HepG2 (cell line): ENCODE results near the gene OBSL1. TPM values are rescaled to one million over a fixed set of nuclear protein-coding genes. Genes with fewer than 3 reads are reported as not detected.
A peak's percentile ranks its signal among the peaks of the same experiment; 100 is the strongest.

Experiments
- ATRX ChIP-seq: sonication (generic); formaldehyde crosslinking; IDR thresholded peaks from 2 replicates; pipeline ENCODE4 v1.4.0; 2020; ENCODE audit warnings: missing genetic modification reagents, borderline replicate concordance
- ETV6 ChIP-seq: sonication (generic); formaldehyde crosslinking; conservative IDR thresholded peaks from 2 replicates; pipeline ENCODE4 v1.4.0; 2020; ENCODE audit warnings: missing genetic modification reagents
- LCORL ChIP-seq, 2 experiments: fragments of 450-650 bp in 1 of 2; sonication (generic) in 1 of 2; formaldehyde crosslinking in 1 of 2; IDR thresholded peaks; 2 replicates each; pipeline versions ENCODE4 v1.5.0 to v1.6.1; 2017 to 2020; ENCODE audit warnings: antibody characterized with exemption in 1 of 2, missing genetic modification reagents in 1 of 2
- MBNL3 ChIP-seq: fragments of 250-450 bp; sonication (Bioruptor Pico); conservative IDR thresholded peaks from 2 replicates; pipeline ENCODE4 v1.8.0; 2022; ENCODE audit warnings: mild to moderate bottlenecking, inconsistent platforms
- SP2 ChIP-seq: sonication (generic); formaldehyde crosslinking; IDR thresholded peaks from 2 replicates; pipeline ENCODE4 v1.5.1; 2020; ENCODE audit warnings: mild to moderate bottlenecking, missing genetic modification reagents
- SRSF1 ChIP-seq: fragments of 200-400 bp; formaldehyde crosslinking; optimal IDR thresholded peaks from 2 replicates; pipeline ENCODE3; 2017; ENCODE audit warnings: mild to moderate bottlenecking, low read depth, low read length, moderate library complexity
- SRSF9 ChIP-seq: fragments of 200-400 bp; formaldehyde crosslinking; IDR thresholded peaks from 2 replicates; pipeline ENCODE4 v1.6.1; 2018; ENCODE audit warnings: borderline replicate concordance, mild to moderate bottlenecking, low read depth, low read length; ENCODE audit not compliant: insufficient read depth, poor library complexity, severe bottlenecking
- TARDBP ChIP-seq: sonication (generic); formaldehyde crosslinking; IDR thresholded peaks from 2 replicates; pipeline ENCODE4 v1.8.0; 2022; ENCODE audit warnings: mild to moderate bottlenecking, missing genetic modification reagents
- U2AF2 ChIP-seq: fragments of 200-400 bp; formaldehyde crosslinking; IDR thresholded peaks from 2 replicates; pipeline ENCODE4 v1.6.1; 2017; ENCODE audit warnings: low read depth, mild to moderate bottlenecking, low read length
- ZBTB7A ChIP-seq: sonication (generic); formaldehyde crosslinking; IDR thresholded peaks from 2 replicates; pipeline ENCODE4 v1.8.0; 2022; ENCODE audit warnings: mild to moderate bottlenecking, missing genetic modification reagents
- ZEB1 ChIP-seq: IDR thresholded peaks from 2 replicates; pipeline ENCODE4 v1.6.1; 2012; ENCODE audit warnings: mild to moderate bottlenecking, low read depth, inconsistent platforms; ENCODE audit not compliant: insufficient replicate concordance
- ZNF24 ChIP-seq: fragments of 450-650 bp; IDR thresholded peaks from 2 replicates; pipeline ENCODE4 v1.6.1; 2017; ENCODE audit warnings: antibody characterized with exemption, mild to moderate bottlenecking
- ZNF337 ChIP-seq: sonication (generic); formaldehyde crosslinking; IDR thresholded peaks from 2 replicates; pipeline ENCODE4 v1.5.1; 2020; ENCODE audit warnings: missing genetic modification reagents, low read depth, mild to moderate bottlenecking, borderline replicate concordance
- ZNF383 ChIP-seq: sonication (generic); formaldehyde crosslinking; IDR thresholded peaks from 2 replicates; pipeline ENCODE4 v1.4.0; 2020; ENCODE audit warnings: missing genetic modification reagents, mild to moderate bottlenecking, borderline replicate concordance
- ZNF44 ChIP-seq: sonication (generic); formaldehyde crosslinking; IDR thresholded peaks from 2 replicates; pipeline ENCODE4 v1.5.1; 2020; ENCODE audit warnings: mild to moderate bottlenecking, missing genetic modification reagents
- ZNF7 ChIP-seq: IDR thresholded peaks from 2 replicates; pipeline ENCODE4 v1.6.1; 2016; ENCODE audit warnings: missing biosample characterization, missing genetic modification reagents
- ZNF781 ChIP-seq: sonication (generic); formaldehyde crosslinking; IDR thresholded peaks from 2 replicates; pipeline ENCODE4 v1.5.1; 2020; ENCODE audit warnings: borderline replicate concordance, mild to moderate bottlenecking, missing genetic modification reagents; ENCODE audit errors: not compliant biosample characterization
- polyA plus RNA-seq, 8 experiments: library from polyadenylated mRNA; depleted of rRNA in 3 of 8; stranded (reverse) in 7 of 8; unstranded in 1 of 8; fragments of >200 nt; fragmentation: Illumina TruSeq in 4 of 8; extraction: Trizol in 4 of 8; gene quantifications; 2 replicates each; pipeline versions ENCODE4 v1.2.1 to v1.2.3, GENCODE V29; 2011 to 2016; ENCODE audit warnings: low read depth in 4 of 8, missing spikeins in 1 of 8, mixed read lengths in 1 of 8; ENCODE audit not compliant: insufficient read depth in 1 of 8
- total RNA-seq, 5 experiments: library from RNA; depleted of rRNA; stranded (reverse); fragments of >200 nt; fragmentation: Illumina TruSeq; extraction: Trizol; gene quantifications; 2 replicates each; pipeline ENCODE4 v1.2.3, GENCODE V29; 2016; ENCODE audit warnings: low read depth in 1 of 5
- TF ChIP-seq, protein P1 (sequence below): sonication (generic); formaldehyde crosslinking; IDR thresholded peaks from 2 replicates; pipeline ENCODE4 v1.9.0; 2022; ENCODE audit warnings: missing genetic modification reagents, mild to moderate bottlenecking, borderline replicate concordance
- TF ChIP-seq, protein P2 (sequence below): sonication (generic); formaldehyde crosslinking; IDR thresholded peaks from 2 replicates; pipeline ENCODE4 v1.8.0; 2022; ENCODE audit warnings: mild to moderate bottlenecking, missing genetic modification reagents
- TF ChIP-seq, protein P3 (sequence below): sonication (generic); formaldehyde crosslinking; IDR thresholded peaks from 2 replicates; pipeline ENCODE4 v1.4.0; 2020; ENCODE audit warnings: missing genetic modification reagents, mild to moderate bottlenecking, borderline replicate concordance
- TF ChIP-seq, protein P4 (sequence below): sonication (generic); formaldehyde crosslinking; IDR thresholded peaks from 2 replicates; pipeline ENCODE4 v1.5.1; 2020; ENCODE audit warnings: mild to moderate bottlenecking, missing genetic modification reagents, moderate library complexity
- TF ChIP-seq, protein P5 (sequence below): sonication (generic); IDR thresholded peaks from 2 replicates; pipeline ENCODE4 v1.6.1; 2016; ENCODE audit warnings: low read depth, borderline replicate concordance

Gene OBSL1
- total and polyA plus RNA-seq, 2 of the 13 experiments (the other 11 are each of a cell fraction or from before 2014, with no cell fraction given), result 86.7 to 218 TPM

DNA sequence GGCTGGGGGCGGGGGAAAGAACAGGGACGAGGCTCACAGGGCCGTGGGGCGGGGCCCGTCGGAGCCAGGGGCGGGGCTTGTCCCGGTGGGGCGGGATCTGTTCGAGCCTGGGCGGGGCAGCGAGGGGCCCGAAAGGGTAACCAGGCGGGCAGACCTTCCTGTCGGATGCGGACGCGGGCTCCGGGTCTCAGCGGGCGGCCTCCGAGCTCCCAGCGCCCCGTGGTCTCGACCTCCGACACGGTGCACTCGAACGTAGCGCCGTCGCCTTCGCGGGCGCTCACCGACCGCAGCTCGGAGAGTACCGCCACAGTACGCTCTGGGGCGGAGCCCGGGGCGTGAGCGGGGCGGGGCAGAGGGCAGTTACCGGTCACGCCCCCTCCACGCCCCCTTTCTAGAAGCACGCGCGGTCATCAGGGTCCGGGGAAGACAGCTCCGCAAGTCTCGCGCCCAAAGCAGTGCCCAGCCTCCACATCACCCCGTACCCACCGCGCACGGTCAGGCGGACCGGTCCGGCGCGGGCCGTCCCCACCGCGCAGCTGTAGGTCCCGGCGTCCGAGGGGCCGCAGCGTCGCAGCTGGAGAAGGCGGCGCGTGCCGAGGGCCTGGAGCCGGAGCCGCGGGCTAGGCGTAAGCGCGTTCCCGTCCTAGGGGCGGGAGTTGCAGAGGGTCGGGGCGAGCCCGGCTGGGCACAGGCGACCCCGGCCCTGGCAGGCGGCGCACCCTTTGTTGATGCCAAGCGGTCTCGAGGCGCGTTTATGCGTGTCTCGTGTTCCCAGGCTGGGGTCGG lies 18.8 kb downstream of the OBSL1 start (continued):
- TF ChIP-seq, protein P1, sequence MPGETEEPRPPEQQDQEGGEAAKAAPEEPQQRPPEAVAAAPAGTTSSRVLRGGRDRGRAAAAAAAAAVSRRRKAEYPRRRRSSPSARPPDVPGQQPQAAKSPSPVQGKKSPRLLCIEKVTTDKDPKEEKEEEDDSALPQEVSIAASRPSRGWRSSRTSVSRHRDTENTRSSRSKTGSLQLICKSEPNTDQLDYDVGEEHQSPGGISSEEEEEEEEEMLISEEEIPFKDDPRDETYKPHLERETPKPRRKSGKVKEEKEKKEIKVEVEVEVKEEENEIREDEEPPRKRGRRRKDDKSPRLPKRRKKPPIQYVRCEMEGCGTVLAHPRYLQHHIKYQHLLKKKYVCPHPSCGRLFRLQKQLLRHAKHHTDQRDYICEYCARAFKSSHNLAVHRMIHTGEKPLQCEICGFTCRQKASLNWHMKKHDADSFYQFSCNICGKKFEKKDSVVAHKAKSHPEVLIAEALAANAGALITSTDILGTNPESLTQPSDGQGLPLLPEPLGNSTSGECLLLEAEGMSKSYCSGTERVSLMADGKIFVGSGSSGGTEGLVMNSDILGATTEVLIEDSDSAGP (CRISPR knock-in tag), result peak; percentile 74
- TF ChIP-seq ETV6 (CRISPR knock-in tag), result peak; percentile 56; the same call in 1 of the 2 replicates
- TF ChIP-seq ZEB1, result no peak
- TF ChIP-seq SRSF1, result peak; percentile 56
- no peak for TF ChIP-seq ZNF383 (CRISPR knock-in tag)
- no peak for TF ChIP-seq SRSF9
- TF ChIP-seq ZBTB7A (CRISPR knock-in tag), result peak; percentile 60; the same call in 1 of the 2 replicates
- TF ChIP-seq MBNL3 (CRISPR knock-in tag), result no peak
- 0 out of 2 replicates have a peak, but pooled peaks have one; percentile 45 for TF ChIP-seq TARDBP (CRISPR knock-in tag)
- TF ChIP-seq, protein P2, sequence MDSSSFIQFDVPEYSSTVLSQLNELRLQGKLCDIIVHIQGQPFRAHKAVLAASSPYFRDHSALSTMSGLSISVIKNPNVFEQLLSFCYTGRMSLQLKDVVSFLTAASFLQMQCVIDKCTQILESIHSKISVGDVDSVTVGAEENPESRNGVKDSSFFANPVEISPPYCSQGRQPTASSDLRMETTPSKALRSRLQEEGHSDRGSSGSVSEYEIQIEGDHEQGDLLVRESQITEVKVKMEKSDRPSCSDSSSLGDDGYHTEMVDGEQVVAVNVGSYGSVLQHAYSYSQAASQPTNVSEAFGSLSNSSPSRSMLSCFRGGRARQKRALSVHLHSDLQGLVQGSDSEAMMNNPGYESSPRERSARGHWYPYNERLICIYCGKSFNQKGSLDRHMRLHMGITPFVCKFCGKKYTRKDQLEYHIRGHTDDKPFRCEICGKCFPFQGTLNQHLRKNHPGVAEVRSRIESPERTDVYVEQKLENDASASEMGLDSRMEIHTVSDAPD, result no peak; the same call in 1 of the 2 replicates
- peak; percentile 51; the same call in 1 of the 2 replicates for TF ChIP-seq SP2 (CRISPR knock-in tag)
- no peak for TF ChIP-seq ATRX (CRISPR knock-in tag)
- TF ChIP-seq, protein P3, sequence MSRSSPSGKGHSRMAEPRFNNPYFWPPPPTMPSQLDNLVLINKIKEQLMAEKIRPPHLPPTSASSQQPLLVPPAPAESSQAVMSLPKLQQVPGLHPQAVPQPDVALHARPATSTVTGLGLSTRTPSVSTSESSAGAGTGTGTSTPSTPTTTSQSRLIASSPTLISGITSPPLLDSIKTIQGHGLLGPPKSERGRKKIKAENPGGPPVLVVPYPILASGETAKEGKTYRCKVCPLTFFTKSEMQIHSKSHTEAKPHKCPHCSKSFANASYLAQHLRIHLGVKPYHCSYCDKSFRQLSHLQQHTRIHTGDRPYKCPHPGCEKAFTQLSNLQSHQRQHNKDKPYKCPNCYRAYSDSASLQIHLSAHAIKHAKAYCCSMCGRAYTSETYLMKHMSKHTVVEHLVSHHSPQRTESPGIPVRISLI, result no peak
- TF ChIP-seq ZNF44, result peak; percentile 47; the same call in 1 of the 2 replicates
- TF ChIP-seq, protein P4, sequence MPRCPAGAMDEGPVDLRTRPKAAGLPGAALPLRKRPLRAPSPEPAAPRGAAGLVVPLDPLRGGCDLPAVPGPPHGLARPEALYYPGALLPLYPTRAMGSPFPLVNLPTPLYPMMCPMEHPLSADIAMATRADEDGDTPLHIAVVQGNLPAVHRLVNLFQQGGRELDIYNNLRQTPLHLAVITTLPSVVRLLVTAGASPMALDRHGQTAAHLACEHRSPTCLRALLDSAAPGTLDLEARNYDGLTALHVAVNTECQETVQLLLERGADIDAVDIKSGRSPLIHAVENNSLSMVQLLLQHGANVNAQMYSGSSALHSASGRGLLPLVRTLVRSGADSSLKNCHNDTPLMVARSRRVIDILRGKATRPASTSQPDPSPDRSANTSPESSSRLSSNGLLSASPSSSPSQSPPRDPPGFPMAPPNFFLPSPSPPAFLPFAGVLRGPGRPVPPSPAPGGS (CRISPR knock-in tag), result no peak; the same call in 1 of the 2 replicates
- TF ChIP-seq ZNF781, result no peak
- TF ChIP-seq ZNF7 (CRISPR knock-in tag), result no peak
- TF ChIP-seq ZNF24, result no peak
- TF ChIP-seq, protein P5, sequence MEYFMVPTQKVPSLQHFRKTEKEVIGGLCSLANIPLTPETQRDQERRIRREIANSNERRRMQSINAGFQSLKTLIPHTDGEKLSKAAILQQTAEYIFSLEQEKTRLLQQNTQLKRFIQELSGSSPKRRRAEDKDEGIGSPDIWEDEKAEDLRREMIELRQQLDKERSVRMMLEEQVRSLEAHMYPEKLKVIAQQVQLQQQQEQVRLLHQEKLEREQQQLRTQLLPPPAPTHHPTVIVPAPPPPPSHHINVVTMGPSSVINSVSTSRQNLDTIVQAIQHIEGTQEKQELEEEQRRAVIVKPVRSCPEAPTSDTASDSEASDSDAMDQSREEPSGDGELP, result 0 out of 2 replicates have a peak, but pooled peaks have one; percentile 26
- TF ChIP-seq ZNF337 (CRISPR knock-in tag), result no peak
- TF ChIP-seq LCORL (IDR thresholded peaks at IDR 0.05), result no peak
- TF ChIP-seq LCORL (CRISPR knock-in tag; IDR thresholded peaks at IDR 0.05), result no peak; the same call in 1 of the 2 replicates
- TF ChIP-seq U2AF2, result no peak
